CD4-positive, alpha-beta T cell treated with Interleukin-12 subunit alpha and Interleukin-12 subunit beta, for 1 hour (primary cell): ENCODE data around the gene BMPR1A.

Experiments
- DNase-seq: peaks from one replicate; pipeline ENCODE4 v3.0.0-alpha.2; 2020

Gene BMPR1A

GRCh38 chr10:86958116-86958900, 201.9 kb downstream of the BMPR1A start, which contains the start of gene SNCG:
TSS of gene SNCG (plus strand) at chr10:86958599. CDS start at chr10:86958698, 99 bp downstream.
- no peak for DNase-seq

- DNase-seq: no peak
These were observed 202.7 kb downstream of the BMPR1A start for GRCh38 chr10:86958901-86959736.

GRCh38 chr10:86959737-86960002, 203.3 kb downstream of the BMPR1A start:
- no peak for DNase-seq

GRCh38 chr10:86960003-86960862, 203.8 kb downstream of the BMPR1A start:
- DNase-seq: peak; percentile 62

- no peak for DNase-seq
These were observed 204.5 kb downstream of the BMPR1A start for GRCh38 chr10:86960863-86961434.

- no peak for DNase-seq
These were observed 205.2 kb downstream of the BMPR1A start for GRCh38 chr10:86961481-86962091.

- no peak for DNase-seq
These were observed 205.9 kb downstream of the BMPR1A start for GRCh38 chr10:86962136-86962980.

GRCh38 chr10:86962981-86963310, 206.5 kb downstream of the BMPR1A start:
- no peak for DNase-seq

- no peak for DNase-seq
These were observed 207.0 kb downstream of the BMPR1A start for GRCh38 chr10:86963341-86963919.

GRCh38 chr10:86964061-86964846, 207.8 kb downstream of the BMPR1A start:
- no peak for DNase-seq

GRCh38 chr10:86964847-86965190, 208.4 kb downstream of the BMPR1A start:
- no peak for DNase-seq

- DNase-seq: no peak
These were observed 209.7 kb downstream of the BMPR1A start for GRCh38 chr10:86965986-86966654.

- DNase-seq: no peak
These were observed 211.1 kb downstream of the BMPR1A start for GRCh38 chr10:86967481-86967941.

GRCh38 chr10:86968271-86968993, 212.0 kb downstream of the BMPR1A start, which contains the start of gene ADIRF:
TSS of gene ADIRF (plus strand) at chr10:86968482. CDS start at chr10:86968545, 63 bp downstream.
- no peak for DNase-seq

GRCh38 chr10:86968994-86969355, 212.6 kb downstream of the BMPR1A start:
- DNase-seq: no peak

- no peak for DNase-seq
These were observed 213.1 kb downstream of the BMPR1A start for GRCh38 chr10:86969421-86970041.

- DNase-seq: no peak
These were observed 214.0 kb downstream of the BMPR1A start for GRCh38 chr10:86970162-86970981.

- DNase-seq: no peak
These were observed 214.5 kb downstream of the BMPR1A start for GRCh38 chr10:86970982-86971231.
